ENCODE data around the gene CCDC149. TPM values are rescaled to one million over a fixed set of nuclear protein-coding genes. Genes with fewer than 3 reads are reported as not detected.
A peak's percentile ranks its signal among the peaks of the same experiment; 100 is the strongest.

The CCDC149 gene
- total and polyA plus RNA-seq, 2 donors (not counting 3 experiments of a cell fraction or from before 2014, with no cell fraction given): 7.8 to 11.3 TPM

- Histone ChIP-seq H3K27me3 (ENCODE audit: control insufficient read depth in 2 of 2, insufficient read depth in 2 of 2, low read length in 2 of 2) (no peaks in the 10 kb centered on the region), H3K36me3 (ENCODE audit: control insufficient read depth in 2 of 2, extremely low read depth in 1 of 2, insufficient read depth in 2 of 2, low read length in 2 of 2) (no peaks in the 10 kb centered on the region), H3K4me1 (ENCODE audit: control insufficient read depth, extremely low read depth, insufficient read depth, low read length) (peaks cover 15% of the 10 kb centered on the region), H3K9me1 (replicated peaks; ENCODE audit: control insufficient read depth, extremely low read depth, insufficient read depth, low read length) (no peaks in the 10 kb centered on the region), H3K9me3 (replicated peaks; ENCODE audit: control insufficient read depth, insufficient read depth, low read length) (no peaks in the 10 kb centered on the region), H3K79me2 (ENCODE audit: control insufficient read depth, insufficient read depth, low read length) (no peaks in the 10 kb centered on the region), H3K9ac (replicated peaks; ENCODE audit: extremely low read depth, insufficient read depth, low read length) (no peak overlapping the region), H2AFZ (ENCODE audit: low read depth, low read length) (no peak overlapping the region), H4K20me1 (replicated peaks; ENCODE audit: control insufficient read depth, extremely low read depth, insufficient read depth, low read length) (no peaks in the 10 kb centered on the region), H3K27ac (ENCODE audit: insufficient read depth, low read depth, low read length) (no peak overlapping the region), H3K4me2 (ENCODE audit: insufficient read depth, low read length) (peak overlapping the region; percentile 53), H3K4me3 (replicated peaks in 1 of 3; ENCODE audit: insufficient read depth in 1 of 3, low read depth in 1 of 3, low read length in 3 of 3) (no peak overlapping the region)
- DNase-seq (ENCODE audit: low read depth, low spot score): peak; percentile 77
- peak; percentile 45 for TF ChIP-seq GATA2 (IDR thresholded peaks at IDR 0.05; ENCODE audit: insufficient read depth, insufficient read length, low read depth, low read length)
- TF ChIP-seq CTCF (IDR thresholded peaks at IDR 0.05; ENCODE audit: extremely low read depth in 1 of 2, insufficient read depth in 1 of 2, low read depth in 1 of 2, low read length in 2 of 2): no peak
- ChIA-PET CTCF (interaction anchor here (1.6 to 1.7 kb wide), 2 partner anchors 27 to 137 kb away, joined by 5 to 8 read pairs; no protein-coding TSS in a partner anchor), POLR2A (no interaction called here)
- intact Hi-C loops (cut with micrococcal nuclease) (loop anchor here (2.0 to 5.0 kb wide), 2 partner anchors 69 to 136 kb away; partner anchors contain the start of gene CCDC149), dilution Hi-C loops (cut with MboI; ENCODE audit: extremely low pct_ligation_motif_present, low sequenced_read_pairs) (no loop called here)
- no TSS peak for BruUV-seq (replicated peaks)
- FAIRE-seq: peak; percentile 70
Observed at GRCh38 chr4:24843096-24843495, 69.7 kb downstream of the CCDC149 start.

GRCh38 chr4:24842356-24842755 lies 70.5 kb downstream of the CCDC149 start:
- peaks cover 15% of the 10 kb centered on the region for H3K4me1 ChIP-seq (ENCODE audit: control insufficient read depth, extremely low read depth, insufficient read depth, low read length)
- no TSS peak for BruUV-seq (replicated peaks)
- intact Hi-C loops (cut with micrococcal nuclease): loop anchor here (1.0 to 5.0 kb wide), 3 partner anchors 43 to 136 kb away; partner anchors contain the start of gene CCDC149
- DNase-seq (ENCODE audit: low read depth, low spot score) (peak; percentile 13), FAIRE-seq (no peak)
- H4K20me1 ChIP-seq (replicated peaks; ENCODE audit: control insufficient read depth, extremely low read depth, insufficient read depth, low read length): no peaks in the 10 kb centered on the region
- H3K36me3 ChIP-seq (ENCODE audit: control insufficient read depth in 2 of 2, extremely low read depth in 1 of 2, insufficient read depth in 2 of 2, low read length in 2 of 2): no peaks in the 10 kb centered on the region
- no peak for TF ChIP-seq CTCF (IDR thresholded peaks at IDR 0.05; ENCODE audit: extremely low read depth in 1 of 2, insufficient read depth in 1 of 2, low read depth in 1 of 2, low read length in 2 of 2)
- dilution Hi-C loops (cut with MboI; ENCODE audit: extremely low pct_ligation_motif_present, low sequenced_read_pairs): no loop called here
- ChIA-PET POLR2A (no interaction called here), CTCF (interaction anchor here (1.6 to 1.7 kb wide), 2 partner anchors 26 to 138 kb away, joined by 5 to 8 read pairs; no protein-coding TSS in a partner anchor)
- H2AFZ ChIP-seq (ENCODE audit: low read depth, low read length): no peak overlapping the region
- H3K9me1 ChIP-seq (replicated peaks; ENCODE audit: control insufficient read depth, extremely low read depth, insufficient read depth, low read length): no peaks in the 10 kb centered on the region
- H3K27ac ChIP-seq (ENCODE audit: insufficient read depth, low read depth, low read length): no peak overlapping the region
- no peaks in the 10 kb centered on the region for H3K27me3 ChIP-seq (ENCODE audit: control insufficient read depth in 2 of 2, insufficient read depth in 2 of 2, low read length in 2 of 2)
- no peak overlapping the region for H3K4me2 ChIP-seq (ENCODE audit: insufficient read depth, low read length)
- no peaks in the 10 kb centered on the region for H3K9me3 ChIP-seq (replicated peaks; ENCODE audit: control insufficient read depth, insufficient read depth, low read length)
- H3K4me3 ChIP-seq (replicated peaks in 1 of 3; ENCODE audit: insufficient read depth in 1 of 3, low read depth in 1 of 3, low read length in 3 of 3): no peak overlapping the region
- no peak overlapping the region for H3K9ac ChIP-seq (replicated peaks; ENCODE audit: extremely low read depth, insufficient read depth, low read length)
- no peaks in the 10 kb centered on the region for H3K79me2 ChIP-seq (ENCODE audit: control insufficient read depth, insufficient read depth, low read length)

Data from endothelial cell of umbilical vein (primary cell).